HEK293T (cell line): ENCODE data around the gene NOSTRIN.

Source experiments
- CTCF ChIA-PET: fragments of 350-600 bp; formaldehyde crosslinking; extraction: SDS; loops from one replicate; lab custom pipeline; 2021; ENCODE audit warnings: antibody characterized with exemption, inconsistent platforms; lab: Yijun Ruan, JAX
- POLR2A ChIA-PET: fragments of 350-600 bp; formaldehyde crosslinking; extraction: SDS; loops from one replicate; lab custom pipeline; 2020; ENCODE audit warnings: antibody characterized with exemption, inconsistent platforms; lab: Yijun Ruan, JAX
- DNase-seq: peaks from one replicate; pipeline ENCODE4 v3.0.0; 2012; ENCODE audit warnings: mixed read lengths; ENCODE audit errors: extremely low spot score
- ARNT ChIP-seq: fragments of 450-650 bp; IDR thresholded peaks from 2 replicates; pipeline ENCODE4 v1.6.1; 2017; ENCODE audit warnings: mild to moderate bottlenecking
- BHLHE40 ChIP-seq: fragments of 450-650 bp; IDR thresholded peaks from 2 replicates; pipeline ENCODE4 v1.6.1; 2016; ENCODE audit warnings: mild to moderate bottlenecking, moderate library complexity, borderline replicate concordance
- CTBP1 ChIP-seq: fragments of 450-650 bp; IDR thresholded peaks from 2 replicates; pipeline ENCODE4 v1.6.1; 2016; ENCODE audit warnings: borderline replicate concordance
- ELF4 ChIP-seq: fragments of 450-650 bp; IDR thresholded peaks from 2 replicates; pipeline ENCODE4 v1.6.1; 2017; ENCODE audit warnings: antibody characterized with exemption
- FOXA1 ChIP-seq: fragments of 450-650 bp; IDR thresholded peaks from 2 replicates; pipeline ENCODE4 v1.6.1; 2016; ENCODE audit warnings: mild to moderate bottlenecking
- FOXK2 ChIP-seq: fragments of 450-650 bp; IDR thresholded peaks from 2 replicates; pipeline ENCODE4 v1.6.1; 2016; ENCODE audit warnings: mild to moderate bottlenecking
- FOXM1 ChIP-seq: fragments of 450-650 bp; IDR thresholded peaks from 2 replicates; pipeline ENCODE4 v1.6.1; 2017; ENCODE audit warnings: mild to moderate bottlenecking, borderline replicate concordance
- HDGF ChIP-seq: fragments of 450-650 bp; IDR thresholded peaks from 2 replicates; pipeline ENCODE4 v1.6.1; 2017; ENCODE audit warnings: antibody characterized with exemption, borderline replicate concordance
- L3MBTL2 ChIP-seq: fragments of 450-650 bp; conservative IDR thresholded peaks from 2 replicates; pipeline ENCODE4 v1.6.1; 2016; ENCODE audit warnings: mild to moderate bottlenecking
- LEF1 ChIP-seq: fragments of 450-650 bp; IDR thresholded peaks from 2 replicates; pipeline ENCODE4 v1.6.1; 2017; ENCODE audit warnings: mild to moderate bottlenecking, borderline replicate concordance
- NFRKB ChIP-seq: fragments of 450-650 bp; IDR thresholded peaks from 2 replicates; pipeline ENCODE4 v1.6.1; 2016; ENCODE audit warnings: mild to moderate bottlenecking, moderate library complexity
- PKNOX1 ChIP-seq: fragments of 450-650 bp; IDR thresholded peaks from 2 replicates; pipeline ENCODE4 v1.6.1; 2016
- SP1 ChIP-seq: fragments of 450-650 bp; IDR thresholded peaks from 2 replicates; pipeline ENCODE4 v1.6.1; 2017
- SUZ12 ChIP-seq: fragments of 450-650 bp; IDR thresholded peaks from 2 replicates; pipeline ENCODE4 v1.6.1; 2016; ENCODE audit warnings: mild to moderate bottlenecking
- TARDBP ChIP-seq: fragments of 450-650 bp; IDR thresholded peaks from 2 replicates; pipeline ENCODE4 v1.6.1; 2016
- ZNF384 ChIP-seq: fragments of 450-650 bp; IDR thresholded peaks from 2 replicates; pipeline ENCODE4 v1.6.1; 2016

NOSTRIN gene

GRCh38 chr2:168896783-168897182, 94.3 kb downstream of the NOSTRIN start:
- ChIA-PET CTCF (interaction anchor here (0.6 kb wide), 1 partner anchor 10 kb away, joined by 3 read pairs; no protein-coding TSS in a partner anchor), POLR2A (no interaction called here)
- TF ChIP-seq SP1 = no peak
- TF ChIP-seq CTBP1 = no peak
- TF ChIP-seq ELF4 = no peak
- TF ChIP-seq FOXK2 = no peak
- TF ChIP-seq ZNF384 = no peak
- no peak for TF ChIP-seq NFRKB
- no peak for TF ChIP-seq LEF1
- no peak for TF ChIP-seq TARDBP
- TF ChIP-seq HDGF = no peak
- TF ChIP-seq ARNT = no peak
- no peak for TF ChIP-seq PKNOX1
- TF ChIP-seq BHLHE40 = no peak
- TF ChIP-seq SUZ12 = no peak
- no peak for TF ChIP-seq FOXM1
- TF ChIP-seq L3MBTL2 = no peak
- no peak for TF ChIP-seq FOXA1
- DNase-seq = no peak

- CTCF ChIA-PET = no interaction called here
Measured at GRCh38 chr2:168897449-168897848, 95.0 kb downstream of the NOSTRIN start.

GRCh38 chr2:168901003-168901402, 98.6 kb downstream of the NOSTRIN start, which contains the start of gene G6PC2:
G6PC2 (plus strand) TSS chr2:168901291; CDS start chr2:168901332, 41 bp downstream.
- no peak for TF ChIP-seq SUZ12
- no peak for TF ChIP-seq FOXA1
- no peak for TF ChIP-seq ELF4
- TF ChIP-seq ZNF384 = no peak
- no peak for TF ChIP-seq BHLHE40
- no peak for TF ChIP-seq SP1
- no peak for TF ChIP-seq TARDBP
- no peak for TF ChIP-seq HDGF
- TF ChIP-seq FOXK2 = no peak
- TF ChIP-seq NFRKB = no peak
- TF ChIP-seq FOXM1 = no peak
- TF ChIP-seq PKNOX1 = no peak
- TF ChIP-seq L3MBTL2 = no peak
- TF ChIP-seq LEF1 = no peak
- TF ChIP-seq ARNT = no peak
- no peak for TF ChIP-seq CTBP1
- ChIA-PET POLR2A (no interaction called here), CTCF (no interaction called here)
- DNase-seq = no peak

More at GRCh38 chr2:168897449-168897848, 95.0 kb downstream of the NOSTRIN start:
- no peak for TF ChIP-seq SP1
- TF ChIP-seq ARNT = no peak
- no peak for DNase-seq
- POLR2A ChIA-PET = no interaction called here

- DNase-seq = no peak
- TF ChIP-seq ELF4 (peak; percentile 30; the same call in 1 of the 2 replicates), HDGF (no peak), SP1 (no peak)
- POLR2A ChIA-PET = no interaction called here
- CTCF ChIA-PET = no interaction called here
Measured at GRCh38 chr2:168903888-168904287, 101.5 kb downstream of the NOSTRIN start.

- TF ChIP-seq SUZ12 = no peak
- no peak for TF ChIP-seq LEF1
- TF ChIP-seq CTBP1 = no peak
- TF ChIP-seq ZNF384 = no peak
- no peak for TF ChIP-seq FOXA1
- TF ChIP-seq BHLHE40 = no peak
- TF ChIP-seq SP1 = no peak
- no peak for TF ChIP-seq TARDBP
- no peak for TF ChIP-seq L3MBTL2
- TF ChIP-seq ELF4 = no peak
- no peak for TF ChIP-seq FOXK2
- TF ChIP-seq PKNOX1 = no peak
- no peak for TF ChIP-seq NFRKB
- TF ChIP-seq ARNT = no peak
- TF ChIP-seq FOXM1 = no peak
- no peak for TF ChIP-seq HDGF
- POLR2A ChIA-PET = no interaction called here
- DNase-seq = no peak
- CTCF ChIA-PET = no interaction called here
Measured at GRCh38 chr2:168904358-168904757, 101.9 kb downstream of the NOSTRIN start.

- no peak for TF ChIP-seq CTBP1
- TF ChIP-seq PKNOX1 = no peak
- ChIA-PET CTCF (no interaction called here), POLR2A (no interaction called here)
- peak; percentile 20 for DNase-seq
Measured at GRCh38 chr2:168907940-168908662, 105.7 kb downstream of the NOSTRIN start.
